H54 (cell line): Measurements from ENCODE around the gene DUOXA2.

Source experiments
- DNase-seq: peaks from one replicate; pipeline ENCODE4 v3.0.0; 2011; ENCODE audit warnings: low spot score, mixed read lengths; ENCODE audit not compliant: insufficient read length
- FAIRE-seq: peaks from 3 replicates; lab custom pipeline; 2011; peaks lifted over from hg19 to GRCh38; lab: Jason Lieb, UNC
- POLR2A ChIP-seq: IDR thresholded peaks from 2 replicates; pipeline ENCODE4 v1.6.1; 2011; ENCODE audit warnings: low read depth, mild to moderate bottlenecking, low read length

The DUOXA2 gene

GRCh38 chr15:45105586-45105985 is 8.5 kb upstream of the DUOXA2 start:
- FAIRE-seq (no peak), DNase-seq (no peak)
- no peak for TF ChIP-seq POLR2A

GRCh38 chr15:45106002-45106790 is 7.9 kb upstream of the DUOXA2 start:
- FAIRE-seq (no peak), DNase-seq (no peak)
- no peak for TF ChIP-seq POLR2A

- no peak for DNase-seq
- TF ChIP-seq POLR2A, result no peak
- FAIRE-seq, result no peak
Observed at GRCh38 chr15:45107941-45108630, 6.0 kb upstream of the DUOXA2 start.

GRCh38 chr15:45110256-45110820 is 3.8 kb upstream of the DUOXA2 start:
- DNase-seq (no peak), FAIRE-seq (no peak)
- TF ChIP-seq POLR2A, result no peak

GRCh38 chr15:45111390-45112142 is 2.6 kb upstream of the DUOXA2 start:
- DNase-seq (no peak), FAIRE-seq (no peak)
- TF ChIP-seq POLR2A, result no peak

GRCh38 chr15:45112143-45112590 is 2.0 kb upstream of the DUOXA2 start:
- DNase-seq (no peak), FAIRE-seq (no peak)
- TF ChIP-seq POLR2A, result no peak

- FAIRE-seq, result no peak
- no peak for DNase-seq
- TF ChIP-seq POLR2A, result no peak
Observed at GRCh38 chr15:45112591-45113379, 1.3 kb upstream of the DUOXA2 start.

- DNase-seq (no peak), FAIRE-seq (no peak)
- TF ChIP-seq POLR2A, result no peak
Observed at GRCh38 chr15:45113380-45113990, 641 bp upstream of the DUOXA2 start.

- FAIRE-seq (no peak), DNase-seq (no peak)
- no peak for TF ChIP-seq POLR2A
Observed at GRCh38 chr15:45114751-45115085, 592 bp downstream of the DUOXA2 start.

- DNase-seq (no peak), FAIRE-seq (no peak)
- no peak for TF ChIP-seq POLR2A
Observed at GRCh38 chr15:45115312-45115820, 1.2 kb downstream of the DUOXA2 start.

- no peak for TF ChIP-seq POLR2A
- FAIRE-seq, result no peak
Observed at GRCh38 chr15:45116006-45116481, 1.9 kb downstream of the DUOXA2 start.

More at GRCh38 chr15:45116006-45116481, 1.9 kb downstream of the DUOXA2 start:
- no peak for DNase-seq
